Lower leg skin (tissue), 3 donors: Measurements from ENCODE around the gene VWA8.

ENCODE experiments used
- POLR2A ChIP-seq, 2 donors: fragments of 450-650 bp; IDR thresholded peaks; one replicate each; pipeline ENCODE4 v1.6.1; 2016 to 2017; ENCODE audit warnings: antibody characterized with exemption in 2 of 2, mild to moderate bottlenecking in 1 of 2, moderate library complexity in 1 of 2
- TF ChIP-seq, protein P1 (sequence below), 3 donors: fragments of 450-650 bp; IDR thresholded peaks; one replicate each; pipeline ENCODE4 v1.5.1; 2016; ENCODE audit warnings: antibody characterized with exemption in 3 of 3, mild to moderate bottlenecking in 3 of 3, moderate library complexity in 2 of 3

DNA sequence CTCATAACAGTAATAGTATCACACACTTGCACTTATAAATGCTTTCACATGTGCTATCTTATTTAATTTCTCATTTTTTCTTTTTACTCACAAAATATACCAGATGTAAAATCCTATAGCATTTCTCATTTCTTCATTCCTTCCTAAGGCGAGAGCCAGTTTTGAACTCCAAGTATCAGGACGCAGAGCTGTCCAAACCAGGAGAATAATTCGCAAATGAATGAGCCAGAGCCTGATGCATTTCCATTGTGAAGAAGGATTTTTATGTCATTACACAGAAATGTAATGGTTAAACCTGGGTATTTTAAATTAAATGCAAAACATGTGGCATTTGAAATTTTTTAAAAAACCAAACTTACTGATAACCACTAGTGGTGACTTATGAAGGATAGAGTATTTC lies 259.2 kb downstream of the VWA8 start:
- TF ChIP-seq, protein P1, sequence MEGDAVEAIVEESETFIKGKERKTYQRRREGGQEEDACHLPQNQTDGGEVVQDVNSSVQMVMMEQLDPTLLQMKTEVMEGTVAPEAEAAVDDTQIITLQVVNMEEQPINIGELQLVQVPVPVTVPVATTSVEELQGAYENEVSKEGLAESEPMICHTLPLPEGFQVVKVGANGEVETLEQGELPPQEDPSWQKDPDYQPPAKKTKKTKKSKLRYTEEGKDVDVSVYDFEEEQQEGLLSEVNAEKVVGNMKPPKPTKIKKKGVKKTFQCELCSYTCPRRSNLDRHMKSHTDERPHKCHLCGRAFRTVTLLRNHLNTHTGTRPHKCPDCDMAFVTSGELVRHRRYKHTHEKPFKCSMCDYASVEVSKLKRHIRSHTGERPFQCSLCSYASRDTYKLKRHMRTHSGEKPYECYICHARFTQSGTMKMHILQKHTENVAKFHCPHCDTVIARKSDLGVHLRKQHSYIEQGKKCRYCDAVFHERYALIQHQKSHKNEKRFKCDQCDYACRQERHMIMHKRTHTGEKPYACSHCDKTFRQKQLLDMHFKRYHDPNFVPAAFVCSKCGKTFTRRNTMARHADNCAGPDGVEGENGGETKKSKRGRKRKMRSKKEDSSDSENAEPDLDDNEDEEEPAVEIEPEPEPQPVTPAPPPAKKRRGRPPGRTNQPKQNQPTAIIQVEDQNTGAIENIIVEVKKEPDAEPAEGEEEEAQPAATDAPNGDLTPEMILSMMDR (IDR thresholded peaks at IDR 0.05): no peak
- TF ChIP-seq POLR2A (IDR thresholded peaks at IDR 0.05): no peak
